Measurements from ENCODE around the gene WNT7B.

- TF ChIP-seq, protein P1, sequence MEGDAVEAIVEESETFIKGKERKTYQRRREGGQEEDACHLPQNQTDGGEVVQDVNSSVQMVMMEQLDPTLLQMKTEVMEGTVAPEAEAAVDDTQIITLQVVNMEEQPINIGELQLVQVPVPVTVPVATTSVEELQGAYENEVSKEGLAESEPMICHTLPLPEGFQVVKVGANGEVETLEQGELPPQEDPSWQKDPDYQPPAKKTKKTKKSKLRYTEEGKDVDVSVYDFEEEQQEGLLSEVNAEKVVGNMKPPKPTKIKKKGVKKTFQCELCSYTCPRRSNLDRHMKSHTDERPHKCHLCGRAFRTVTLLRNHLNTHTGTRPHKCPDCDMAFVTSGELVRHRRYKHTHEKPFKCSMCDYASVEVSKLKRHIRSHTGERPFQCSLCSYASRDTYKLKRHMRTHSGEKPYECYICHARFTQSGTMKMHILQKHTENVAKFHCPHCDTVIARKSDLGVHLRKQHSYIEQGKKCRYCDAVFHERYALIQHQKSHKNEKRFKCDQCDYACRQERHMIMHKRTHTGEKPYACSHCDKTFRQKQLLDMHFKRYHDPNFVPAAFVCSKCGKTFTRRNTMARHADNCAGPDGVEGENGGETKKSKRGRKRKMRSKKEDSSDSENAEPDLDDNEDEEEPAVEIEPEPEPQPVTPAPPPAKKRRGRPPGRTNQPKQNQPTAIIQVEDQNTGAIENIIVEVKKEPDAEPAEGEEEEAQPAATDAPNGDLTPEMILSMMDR (IDR thresholded peaks at IDR 0.05; ENCODE audit: low read depth, low read length, poor library complexity, severe bottlenecking), result no peak
- TF ChIP-seq EZH2phosphoT487 (IDR thresholded peaks at IDR 0.05; ENCODE audit: borderline replicate concordance, low read length), result no peak
Observed at GRCh38 chr22:46012881-46013281, 35.9 kb upstream of the WNT7B start.
